Mesenchymal stem cell (in vitro differentiated cells and primary cell): ENCODE measurements around the gene DGCR6L.

Experiments used
- DNase-seq: peaks from one replicate; pipeline ENCODE4 v3.0.0-alpha.2; 2013
- H2AFZ ChIP-seq: one replicate; pipeline ENCODE4 v1.6.1; 2013; ENCODE audit warnings: low read depth, mild to moderate bottlenecking, control low read depth, inconsistent platforms, low read length, moderate library complexity
- H2AK5ac ChIP-seq: 2 replicates; pipeline ENCODE4 v1.6.1; 2013; ENCODE audit warnings: low read length, moderate library complexity, mild to moderate bottlenecking, inconsistent platforms; ENCODE audit not compliant: severe bottlenecking
- H2BK120ac ChIP-seq: one replicate; pipeline ENCODE4 v1.6.1; 2013; ENCODE audit warnings: low read depth, mild to moderate bottlenecking, inconsistent platforms, low read length, moderate library complexity
- H2BK12ac ChIP-seq, 2 experiments: one replicate each; pipeline ENCODE4 v1.6.1; 2013; ENCODE audit warnings: inconsistent platforms in 2 of 2, low read length in 2 of 2, mild to moderate bottlenecking in 2 of 2, moderate library complexity in 2 of 2, control low read depth in 1 of 2
- H2BK15ac ChIP-seq: one replicate; pipeline ENCODE4 v1.6.1; 2013; ENCODE audit warnings: mild to moderate bottlenecking, low read depth, inconsistent platforms; ENCODE audit not compliant: poor library complexity, severe bottlenecking
- H2BK5ac ChIP-seq: 2 replicates; pipeline ENCODE4 v1.6.1; 2013; ENCODE audit warnings: low read depth, mild to moderate bottlenecking, low read length, control low read depth, inconsistent platforms; ENCODE audit not compliant: poor library complexity, severe bottlenecking
- H3K14ac ChIP-seq, 2 experiments: one replicate each; pipeline ENCODE4 v1.6.1; 2013; ENCODE audit warnings: inconsistent platforms in 2 of 2, low read length in 2 of 2, control low read depth in 1 of 2, mild to moderate bottlenecking in 1 of 2, moderate library complexity in 1 of 2
- H3K18ac ChIP-seq, 2 experiments: one replicate each; pipeline ENCODE4 v1.6.1; 2013; ENCODE audit warnings: inconsistent platforms in 2 of 2, low read length in 2 of 2, control low read depth in 1 of 2, low read depth in 1 of 2, mild to moderate bottlenecking in 1 of 2
- H3K23ac ChIP-seq, 2 experiments: one replicate each; pipeline ENCODE4 v1.6.1; 2013; ENCODE audit warnings: inconsistent platforms in 2 of 2, low read length in 2 of 2, mild to moderate bottlenecking in 2 of 2, moderate library complexity in 2 of 2, control low read depth in 1 of 2
- H3K27ac ChIP-seq: 2 replicates; pipeline ENCODE4 v1.5.1; 2013; ENCODE audit warnings: mild to moderate bottlenecking, moderate library complexity, low read length, control low read depth, inconsistent platforms; ENCODE audit not compliant: poor library complexity, severe bottlenecking
- H3K27me3 ChIP-seq, 2 experiments: 2 replicates each; pipeline versions ENCODE4 v1.6.1 to v1.7.0; 2013; ENCODE audit warnings: low read length in 2 of 2, mild to moderate bottlenecking in 2 of 2, moderate library complexity in 2 of 2, control low read depth in 1 of 2, inconsistent platforms in 1 of 2; ENCODE audit not compliant: control insufficient read depth in 1 of 2, insufficient read depth in 1 of 2
- H3K36me3 ChIP-seq, 2 experiments: 2 replicates each; pipeline versions ENCODE4 v1.6.1 to v1.7.0; 2013; ENCODE audit warnings: low read length in 2 of 2, control low read depth in 1 of 2, inconsistent platforms in 1 of 2, low read depth in 1 of 2, mild to moderate bottlenecking in 1 of 2; ENCODE audit not compliant: insufficient read depth in 2 of 2, control insufficient read depth in 1 of 2
- H3K4ac ChIP-seq, 2 experiments: one replicate each; pipeline ENCODE4 v1.6.1; 2013; ENCODE audit warnings: inconsistent platforms in 2 of 2, low read length in 2 of 2, mild to moderate bottlenecking in 2 of 2, moderate library complexity in 2 of 2, control low read depth in 1 of 2, low read depth in 1 of 2
- H3K4me1 ChIP-seq: 2 replicates; pipeline ENCODE4 v1.6.1; 2013; ENCODE audit warnings: low read depth, low read length, control low read depth; ENCODE audit not compliant: control insufficient read depth, insufficient read depth
- H3K4me2 ChIP-seq: 2 replicates; pipeline ENCODE4 v1.6.1; 2013; ENCODE audit warnings: low read length, mild to moderate bottlenecking, inconsistent platforms; ENCODE audit not compliant: poor library complexity, severe bottlenecking
- H3K4me3 ChIP-seq, 2 experiments: 2 replicates each; pipeline versions ENCODE4 v1.5.1 to v1.7.0; 2013; ENCODE audit warnings: low read length in 2 of 2, mild to moderate bottlenecking in 2 of 2, control low read depth in 1 of 2, low read depth in 1 of 2; ENCODE audit not compliant: insufficient read depth in 1 of 2
- H3K79me1 ChIP-seq: replicated peaks from 2 replicates; pipeline ENCODE4 v1.6.1; 2013; ENCODE audit warnings: mild to moderate bottlenecking, control low read depth, low read length, inconsistent platforms; ENCODE audit not compliant: poor library complexity, severe bottlenecking
- H3K9ac ChIP-seq: 2 replicates; pipeline ENCODE4 v1.7.0; 2013; ENCODE audit warnings: mild to moderate bottlenecking, low read length, moderate library complexity
- H3K9me3 ChIP-seq: 2 replicates; pipeline ENCODE4 v1.7.0; 2013; ENCODE audit warnings: mild to moderate bottlenecking, low read length; ENCODE audit not compliant: control insufficient read depth
- H4K8ac ChIP-seq: one replicate; pipeline ENCODE4 v1.6.1; 2013; ENCODE audit warnings: inconsistent platforms, mild to moderate bottlenecking, low read length, moderate library complexity
- H4K91ac ChIP-seq: one replicate; pipeline ENCODE4 v1.6.1; 2013; ENCODE audit warnings: mild to moderate bottlenecking, low read length, inconsistent platforms
- WGBS: methylation state at CpG from one replicate; pipeline ENCODE4 v1.1.7; 2013; ENCODE audit warnings: mixed read lengths; 5-methylcytosine and 5-hydroxymethylcytosine counted together

DGCR6L gene

GRCh38 chr22:20264614-20265452 lies 55.0 kb downstream of the DGCR6L start:
- no peak overlapping the region for H2AK5ac ChIP-seq
- no peak overlapping the region for H4K8ac ChIP-seq
- H2BK15ac ChIP-seq, result no peak overlapping the region
- no peak overlapping the region for H2BK5ac ChIP-seq
- no peak overlapping the region for H3K27ac ChIP-seq
- no peak overlapping the region for H3K23ac ChIP-seq
- H3K4me3 ChIP-seq, result no peak overlapping the region
- no peak overlapping the region for H2BK12ac ChIP-seq
- 89% methylated on average over 17 of the region's 21 CpGs for WGBS
- H3K14ac ChIP-seq, result no peak overlapping the region
- H3K9me3 ChIP-seq, result no peaks in the 10 kb centered on the region
- peaks cover 0 to 19% of the 10 kb centered on the region in 2 experiments for H3K27me3 ChIP-seq
- H3K4ac ChIP-seq, result no peak overlapping the region
- no peak overlapping the region for H3K4me2 ChIP-seq
- no peak overlapping the region for H3K9ac ChIP-seq
- no peak for DNase-seq
- no peak overlapping the region for H4K91ac ChIP-seq
- H3K79me1 ChIP-seq, result no peaks in the 10 kb centered on the region
- no peak overlapping the region for H3K18ac ChIP-seq
- H2BK120ac ChIP-seq, result no peak overlapping the region
- no peaks in the 10 kb centered on the region for H3K36me3 ChIP-seq
- no peak overlapping the region for H2AFZ ChIP-seq
- H3K4me1 ChIP-seq, result peaks cover 37% of the 10 kb centered on the region
